Endothelial cell of umbilical vein (primary cell): ENCODE data around the gene RRAS. TPM values are rescaled to one million over a fixed set of nuclear protein-coding genes. Genes with fewer than 3 reads are reported as not detected.

Source experiments
- BruUV-seq: library from RNA; stranded (reverse); fragments of 400-500 nt; replicated peaks from 2 replicates; lab custom pipeline; 2021; lab: Mats Ljungman, UMichigan
- CTCF ChIA-PET: fragments of 300-600, 350-600 bp; sonication (Branson Sonifier 250); formaldehyde crosslinking; loops from one replicate; lab custom pipeline; 2021; ENCODE audit warnings: antibody characterized with exemption, inconsistent platforms; lab: Charles Lee
- POLR2A ChIA-PET: fragments of 300-600, 350-600 bp; sonication (Branson Sonifier 250); formaldehyde crosslinking; loops from one replicate; lab custom pipeline; 2021; ENCODE audit warnings: antibody characterized with exemption, inconsistent platforms; lab: Charles Lee
- DNase-seq: peaks from one replicate; pipeline ENCODE4 v3.0.0-alpha.2; 2011; ENCODE audit warnings: low read depth, low spot score
- FAIRE-seq: peaks from 2 replicates; lab custom pipeline; 2011; peaks lifted over from hg19 to GRCh38; lab: Jason Lieb, UNC
- H2AFZ ChIP-seq: 2 replicates; pipeline ENCODE4 v1.6.0; 2012; ENCODE audit warnings: low read depth, low read length, control low read depth, inconsistent platforms
- H3K27ac ChIP-seq: 2 replicates; pipeline ENCODE4 v1.5.1; 2011; ENCODE audit warnings: low read depth, mild to moderate bottlenecking, control low read depth, low read length, moderate library complexity; ENCODE audit not compliant: insufficient read depth
- H3K27me3 ChIP-seq, 2 experiments: 2 replicates each; pipeline versions ENCODE4 v1.6.0 to v1.6.1; 2011; ENCODE audit warnings: low read length in 2 of 2, mixed read lengths in 1 of 2; ENCODE audit not compliant: control insufficient read depth in 2 of 2, insufficient read depth in 2 of 2
- H3K36me3 ChIP-seq, 2 experiments: 2 replicates in 1 of 2; 3 replicates in 1 of 2; pipeline ENCODE4 v1.5.1; 2011; ENCODE audit warnings: low read length in 2 of 2, mild to moderate bottlenecking in 1 of 2, moderate library complexity in 1 of 2; ENCODE audit not compliant: control insufficient read depth in 2 of 2, insufficient read depth in 2 of 2; ENCODE audit errors: extremely low read depth in 1 of 2
- H3K4me1 ChIP-seq: 3 replicates; pipeline ENCODE4 v1.5.1; 2011; ENCODE audit warnings: mild to moderate bottlenecking, low read length; ENCODE audit not compliant: control insufficient read depth, insufficient read depth; ENCODE audit errors: extremely low read depth
- H3K4me2 ChIP-seq: 2 replicates; pipeline ENCODE4 v1.6.1; 2011; ENCODE audit warnings: low read length, control low read depth, mixed read lengths; ENCODE audit not compliant: insufficient read depth
- H3K4me3 ChIP-seq, 3 experiments: fragments of 200-600 bp in 1 of 3; sonication (generic), shearing (Covaris generic) in 1 of 3; replicated peaks in 1 of 3; 2 replicates each; pipeline ENCODE4 v1.5.1; 2011 to 2016; ENCODE audit warnings: control low read depth in 3 of 3, low read length in 3 of 3, mild to moderate bottlenecking in 2 of 3, inconsistent platforms in 1 of 3, low read depth in 1 of 3, moderate library complexity in 1 of 3; ENCODE audit not compliant: insufficient read depth in 1 of 3
- H3K79me2 ChIP-seq: 2 replicates; pipeline ENCODE4 v1.6.0; 2012; ENCODE audit warnings: low read length, inconsistent platforms; ENCODE audit not compliant: control insufficient read depth, insufficient read depth
- H3K9ac ChIP-seq: replicated peaks from 2 replicates; pipeline ENCODE3; 2011; ENCODE audit warnings: low read length, control low read depth; ENCODE audit not compliant: insufficient read depth; ENCODE audit errors: extremely low read depth
- H3K9me1 ChIP-seq: replicated peaks from 3 replicates; pipeline ENCODE4 v1.6.0; 2011; ENCODE audit warnings: mild to moderate bottlenecking, low read length; ENCODE audit not compliant: control insufficient read depth, insufficient read depth; ENCODE audit errors: extremely low read depth
- H3K9me3 ChIP-seq: replicated peaks from 2 replicates; pipeline ENCODE4 v1.5.1; 2012; ENCODE audit warnings: low read length, inconsistent platforms; ENCODE audit not compliant: control insufficient read depth, insufficient read depth
- H4K20me1 ChIP-seq: replicated peaks from 2 replicates; pipeline ENCODE3; 2011; ENCODE audit warnings: mild to moderate bottlenecking, low read length; ENCODE audit not compliant: control insufficient read depth, insufficient read depth; ENCODE audit errors: extremely low read depth
- JUN ChIP-seq: IDR thresholded peaks from 2 replicates; pipeline ENCODE4 v1.6.1; 2011; ENCODE audit warnings: borderline replicate concordance, low read depth; ENCODE audit not compliant: insufficient read length, insufficient read depth
- MYC ChIP-seq: IDR thresholded peaks from one replicate; pipeline ENCODE4 v1.6.1; 2011; ENCODE audit warnings: mild to moderate bottlenecking, low read depth, low read length
- dilution Hi-C: fragments of 300-500 bp; cut with MboI; formaldehyde crosslinking; loops from one replicate; pipeline ENCODE4 v1.15.0; 2019; ENCODE audit warnings: low sequenced_read_pairs; ENCODE audit not compliant: extremely low pct_ligation_motif_present
- intact Hi-C: fragments of 100-400 bp; cut with micrococcal nuclease; formaldehyde crosslinking; loops from one replicate; pipeline ENCODE4 v1.10.0; 2022
- polyA plus RNA-seq, 4 experiments: library from polyadenylated mRNA; depleted of rRNA in 3 of 4; stranded (reverse) in 3 of 4; unstranded in 1 of 4; fragments of >200 nt; gene quantifications; 2 replicates each; pipeline versions ENCODE4 v1.2.1 to v1.2.3, GENCODE V29; 2011 to 2012; ENCODE audit warnings: missing spikeins in 1 of 4
- total RNA-seq: library from RNA; stranded (reverse); gene quantifications from 2 replicates; pipeline ENCODE4 v1.2.3, GENCODE V29; 2021
- TF ChIP-seq, protein P1 (sequence below), 2 donors: IDR thresholded peaks; 1 replicate in 1 of 2; 2 replicates in 1 of 2; pipeline ENCODE4 v1.5.1; 2011; ENCODE audit warnings: low read length in 2 of 2, mild to moderate bottlenecking in 2 of 2, moderate library complexity in 2 of 2, control low read depth in 1 of 2, inconsistent platforms in 1 of 2, low read depth in 1 of 2; ENCODE audit not compliant: insufficient read depth in 1 of 2; ENCODE audit errors: extremely low read depth in 1 of 2

The RRAS gene
- total and polyA plus RNA-seq, 2 donors (not counting 3 experiments of a cell fraction or from before 2014, with no cell fraction given): 89.5 to 250 TPM

DNA sequence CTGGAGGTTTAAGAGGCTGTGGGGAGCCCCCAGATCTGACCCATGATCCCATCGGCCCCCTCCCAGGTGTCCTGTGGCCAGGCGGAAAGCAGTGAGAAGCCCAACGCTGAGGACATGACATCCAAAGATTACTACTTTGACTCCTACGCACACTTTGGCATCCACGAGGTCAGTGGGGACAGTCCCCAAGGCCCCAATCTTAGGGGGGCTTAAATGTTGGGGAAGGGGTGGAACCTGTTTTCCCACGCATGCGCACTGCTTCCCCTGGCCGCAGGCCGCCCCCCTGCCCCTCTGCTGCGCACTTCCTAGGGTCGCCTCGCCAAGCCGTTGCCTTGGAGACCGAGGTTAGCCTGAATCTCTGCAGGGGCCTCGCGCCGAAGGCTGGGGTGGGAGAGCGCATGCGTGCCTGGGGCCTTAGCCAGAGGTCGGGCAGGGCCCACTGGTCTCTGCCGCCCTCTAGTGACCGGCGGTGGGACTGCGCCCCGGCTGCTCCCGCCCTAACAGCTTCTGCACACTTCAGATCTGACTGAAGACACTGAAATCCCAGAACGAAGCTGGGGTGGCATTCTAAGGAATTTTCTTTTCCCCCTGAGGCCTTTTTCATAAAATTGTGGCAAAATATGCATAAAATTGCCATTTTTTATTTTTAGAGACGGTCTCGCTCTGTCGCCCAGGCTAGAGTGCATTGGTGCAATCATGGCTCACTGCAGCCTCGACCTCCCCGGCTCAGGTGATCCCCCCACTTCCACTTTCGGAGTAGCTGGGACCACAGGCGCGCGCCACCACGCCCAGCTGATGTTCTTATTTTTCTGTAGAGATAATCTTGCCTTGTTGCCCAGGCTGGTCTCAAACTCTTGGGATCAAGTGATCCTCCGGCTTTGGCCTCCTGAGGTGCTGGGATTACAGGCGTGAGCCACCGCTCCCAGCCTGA is 40.7 kb upstream of the RRAS start:
- no peaks in the 10 kb centered on the region for H4K20me1 ChIP-seq

More for the DNA sequence above, 40.7 kb upstream of the RRAS start:
- Histone ChIP-seq H2AFZ (no peak overlapping the region), H3K9ac (no peak overlapping the region), H3K4me2 (no peak overlapping the region), H3K27me3 (no peaks in the 10 kb centered on the region), H3K79me2 (peaks cover 47% of the 10 kb centered on the region), H3K9me3 (no peaks in the 10 kb centered on the region), H3K4me3 (no peak overlapping the region), H3K4me1 (peaks cover 23% of the 10 kb centered on the region), H3K36me3 (peaks cover 8 to 22% of the 10 kb centered on the region in 2 experiments), H3K27ac (no peak overlapping the region), H3K9me1 (no peaks in the 10 kb centered on the region)
- dilution Hi-C loops (no loop called here), intact Hi-C loops (no loop called here)
- TF ChIP-seq JUN: no peak
- TF ChIP-seq MYC: peak; percentile 3
- TF ChIP-seq, protein P1, sequence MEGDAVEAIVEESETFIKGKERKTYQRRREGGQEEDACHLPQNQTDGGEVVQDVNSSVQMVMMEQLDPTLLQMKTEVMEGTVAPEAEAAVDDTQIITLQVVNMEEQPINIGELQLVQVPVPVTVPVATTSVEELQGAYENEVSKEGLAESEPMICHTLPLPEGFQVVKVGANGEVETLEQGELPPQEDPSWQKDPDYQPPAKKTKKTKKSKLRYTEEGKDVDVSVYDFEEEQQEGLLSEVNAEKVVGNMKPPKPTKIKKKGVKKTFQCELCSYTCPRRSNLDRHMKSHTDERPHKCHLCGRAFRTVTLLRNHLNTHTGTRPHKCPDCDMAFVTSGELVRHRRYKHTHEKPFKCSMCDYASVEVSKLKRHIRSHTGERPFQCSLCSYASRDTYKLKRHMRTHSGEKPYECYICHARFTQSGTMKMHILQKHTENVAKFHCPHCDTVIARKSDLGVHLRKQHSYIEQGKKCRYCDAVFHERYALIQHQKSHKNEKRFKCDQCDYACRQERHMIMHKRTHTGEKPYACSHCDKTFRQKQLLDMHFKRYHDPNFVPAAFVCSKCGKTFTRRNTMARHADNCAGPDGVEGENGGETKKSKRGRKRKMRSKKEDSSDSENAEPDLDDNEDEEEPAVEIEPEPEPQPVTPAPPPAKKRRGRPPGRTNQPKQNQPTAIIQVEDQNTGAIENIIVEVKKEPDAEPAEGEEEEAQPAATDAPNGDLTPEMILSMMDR (IDR thresholded peaks at IDR 0.05; ENCODE audit: extremely low read depth in 1 of 2, insufficient read depth in 1 of 2, low read depth in 1 of 2, low read length in 2 of 2): peak; percentile 100
- BruUV-seq: no TSS peak
- CTCF ChIA-PET: interaction anchor here (0.5 to 1.6 kb wide), 11 partner anchors 8 to 207 kb away, joined by 3 to 9 read pairs (median 4); partner anchors contain the start of genes ADM5 and CPT1C
- peak; percentile 89 for DNase-seq
- peak; percentile 80 for FAIRE-seq
- POLR2A ChIA-PET: no interaction called here
